GM13977 (cell line): Measurements from ENCODE around the gene PLS1.
"Not testable (repeated sequence)": the region's sequence is repeated elsewhere in the genome, so short reads cannot be mapped to it uniquely, and the experiment has no call there.

ENCODE experiments used
- DNase-seq: peaks from one replicate; pipeline ENCODE4 v3.0.0; 2012; ENCODE audit warnings: low spot score
- CTCF ChIP-seq: IDR thresholded peaks from 2 replicates; pipeline ENCODE4 v1.5.1; 2012; ENCODE audit warnings: mild to moderate bottlenecking, control low read depth; ENCODE audit not compliant: insufficient read depth; ENCODE audit errors: extremely low read depth, missing control alignments
- in situ Hi-C: fragments of 300-500 bp; cut with MboI; formaldehyde crosslinking; loops from one replicate; pipeline ENCODE4 v1.12.0; 2022; ENCODE audit warnings: low sequenced_read_pairs, low pct_unique_long_range_greater_than_20kb, mixed read lengths, inconsistent platforms; ENCODE audit not compliant: unreplicated experiment

PLS1 gene

GRCh38 chr3:142734834-142735233 is 138.6 kb downstream of the PLS1 start:
- no peak for TF ChIP-seq CTCF
- DNase-seq: no peak
- in situ Hi-C loops: no loop called here

- in situ Hi-C loops: no loop called here
Observed at GRCh38 chr3:142735462-142735861, 139.3 kb downstream of the PLS1 start.

GRCh38 chr3:142738396-142738795 is 142.2 kb downstream of the PLS1 start:
- TF ChIP-seq CTCF: no peak
- in situ Hi-C loops: no loop called here
- no peak for DNase-seq

More at GRCh38 chr3:142735462-142735861, 139.3 kb downstream of the PLS1 start:
- DNase-seq: no peak
- TF ChIP-seq CTCF: no peak

GRCh38 chr3:142746646-142747045 is 150.5 kb downstream of the PLS1 start:
- in situ Hi-C loops: no loop called here
- no peak for DNase-seq
- no peak for TF ChIP-seq CTCF

- in situ Hi-C loops, DNase-seq: not testable (repeated sequence)
Observed at GRCh38 chr3:142750531-142750930, 154.3 kb downstream of the PLS1 start.

GRCh38 chr3:142752605-142753004 is 156.4 kb downstream of the PLS1 start:
- DNase-seq, in situ Hi-C loops: not testable (repeated sequence)

- no peak for TF ChIP-seq CTCF
- in situ Hi-C loops: no loop called here
- DNase-seq: no peak
Observed at GRCh38 chr3:142754494-142754893, 158.3 kb downstream of the PLS1 start.
